Measurements from ENCODE around the gene FBXO8.

DNA sequence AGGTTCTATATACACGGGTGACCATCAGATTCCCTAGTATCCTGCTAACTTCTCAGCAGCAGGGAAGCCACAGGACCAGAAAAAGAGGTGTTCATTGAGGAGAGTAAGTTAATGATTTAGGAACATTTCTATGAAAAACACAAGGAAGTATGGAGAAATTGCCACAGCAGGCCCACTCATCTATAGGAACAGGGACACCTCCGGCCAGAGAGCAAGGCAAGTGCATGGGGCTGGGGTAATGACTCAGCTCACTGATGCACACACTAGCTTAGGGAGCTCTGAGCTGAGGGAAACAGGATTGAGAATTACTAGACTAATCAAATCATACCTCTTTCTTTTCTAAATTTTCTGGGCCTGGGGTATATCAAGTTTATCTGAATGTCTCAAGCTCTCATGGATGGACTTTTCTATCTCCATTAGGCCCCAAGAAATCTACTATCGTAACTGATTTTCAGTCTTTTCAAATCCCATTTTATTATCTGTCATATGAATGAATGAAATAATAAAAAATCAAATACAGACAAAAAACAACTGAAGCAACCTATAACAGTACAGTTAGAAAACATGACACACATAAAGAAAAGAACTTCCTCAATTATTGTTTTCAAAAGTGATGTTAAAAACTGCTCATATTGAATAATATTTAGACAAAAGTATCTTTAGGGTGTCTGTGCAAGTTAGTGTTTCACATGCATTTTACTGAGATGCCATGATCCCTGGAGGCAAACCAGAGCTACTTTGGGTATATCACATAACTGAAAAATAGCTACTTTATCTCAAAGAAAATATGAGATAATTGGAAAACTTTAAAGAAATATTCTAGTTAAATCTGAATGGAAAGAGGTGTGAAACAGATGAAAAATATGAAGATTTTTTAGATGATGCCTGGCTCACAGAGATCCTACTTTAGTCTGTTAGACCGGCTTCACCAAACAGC lies 89.8 kb downstream of the FBXO8 start:
- TF ChIP-seq POLR2A (IDR thresholded peaks at IDR 0.05; ENCODE audit: extremely low read depth, insufficient read length), result no peak
- TF ChIP-seq, protein P1, sequence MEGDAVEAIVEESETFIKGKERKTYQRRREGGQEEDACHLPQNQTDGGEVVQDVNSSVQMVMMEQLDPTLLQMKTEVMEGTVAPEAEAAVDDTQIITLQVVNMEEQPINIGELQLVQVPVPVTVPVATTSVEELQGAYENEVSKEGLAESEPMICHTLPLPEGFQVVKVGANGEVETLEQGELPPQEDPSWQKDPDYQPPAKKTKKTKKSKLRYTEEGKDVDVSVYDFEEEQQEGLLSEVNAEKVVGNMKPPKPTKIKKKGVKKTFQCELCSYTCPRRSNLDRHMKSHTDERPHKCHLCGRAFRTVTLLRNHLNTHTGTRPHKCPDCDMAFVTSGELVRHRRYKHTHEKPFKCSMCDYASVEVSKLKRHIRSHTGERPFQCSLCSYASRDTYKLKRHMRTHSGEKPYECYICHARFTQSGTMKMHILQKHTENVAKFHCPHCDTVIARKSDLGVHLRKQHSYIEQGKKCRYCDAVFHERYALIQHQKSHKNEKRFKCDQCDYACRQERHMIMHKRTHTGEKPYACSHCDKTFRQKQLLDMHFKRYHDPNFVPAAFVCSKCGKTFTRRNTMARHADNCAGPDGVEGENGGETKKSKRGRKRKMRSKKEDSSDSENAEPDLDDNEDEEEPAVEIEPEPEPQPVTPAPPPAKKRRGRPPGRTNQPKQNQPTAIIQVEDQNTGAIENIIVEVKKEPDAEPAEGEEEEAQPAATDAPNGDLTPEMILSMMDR (IDR thresholded peaks at IDR 0.05; ENCODE audit: low read depth, low read length), result no peak

All from NB4 (cell line).